WTC11 (cell line): ENCODE data around the gene IL17F. TPM values are rescaled to one million over a fixed set of nuclear protein-coding genes. Genes with fewer than 3 reads are reported as not detected.

ENCODE experiments used
- ATAC-seq: fragments of 200-7000 bp; cut with Tn5 transposase; 2 replicates; pipeline ENCODE4 v1.10.0; 2021; ENCODE audit warnings: mild to moderate bottlenecking, moderate library complexity
- CTCF ChIA-PET: fragments of 300-600 bp; sonication (Branson Sonifier 250); formaldehyde crosslinking; loops from one replicate; lab custom pipeline; 2021; ENCODE audit warnings: antibody characterized with exemption; lab: Charles Lee
- POLR2A ChIA-PET: fragments of 350-600 bp; sonication (Branson Sonifier 250); formaldehyde crosslinking; loops from one replicate; lab custom pipeline; 2021; ENCODE audit warnings: antibody characterized with exemption; lab: Charles Lee
- DNase-seq: peaks from one replicate; pipeline ENCODE4 v3.0.0; 2021; ENCODE audit warnings: low spot score
- H3K27ac Mint-ChIP-seq: 2 replicates; pipeline ENCODE4 v1.8.0; 2021; ENCODE audit warnings: mixed read lengths
- H3K27me3 Mint-ChIP-seq: 2 replicates; pipeline ENCODE4 v1.8.0; 2021; ENCODE audit warnings: low read depth, mild to moderate bottlenecking, moderate library complexity, mixed read lengths
- H3K36me3 Mint-ChIP-seq: 2 replicates; pipeline ENCODE4 v1.8.0; 2021; ENCODE audit warnings: mixed read lengths
- H3K4me1 Mint-ChIP-seq: 2 replicates; pipeline ENCODE4 v1.8.0; 2022; ENCODE audit warnings: mixed read lengths
- H3K4me3 Mint-ChIP-seq: 2 replicates; pipeline ENCODE4 v1.8.0; 2021; ENCODE audit warnings: mild to moderate bottlenecking, moderate library complexity, mixed read lengths
- H3K9me3 Mint-ChIP-seq: 2 replicates; pipeline ENCODE4 v1.8.0; 2021; ENCODE audit warnings: mixed read lengths
- ARID4B ChIP-seq: sonication (generic); formaldehyde crosslinking; IDR thresholded peaks from 2 replicates; pipeline ENCODE4 v1.8.0; 2023; ENCODE audit warnings: missing genetic modification reagents, mild to moderate bottlenecking, borderline replicate concordance
- E2F4 ChIP-seq: sonication (generic); formaldehyde crosslinking; IDR thresholded peaks from 2 replicates; pipeline ENCODE4 v1.8.1; 2022; ENCODE audit warnings: low read depth, mild to moderate bottlenecking, moderate library complexity, missing genetic modification reagents, borderline replicate concordance
- ELF4 ChIP-seq: sonication (generic); formaldehyde crosslinking; IDR thresholded peaks from 2 replicates; pipeline ENCODE4 v1.8.1; 2022; ENCODE audit warnings: low read depth, mild to moderate bottlenecking, moderate library complexity, missing genetic modification reagents
- EMX1 ChIP-seq: fragments of 250-450 bp; sonication (Bioruptor Pico); IDR thresholded peaks from 2 replicates; pipeline ENCODE4 v1.8.0; 2021; ENCODE audit warnings: mild to moderate bottlenecking
- FOXP1 ChIP-seq: sonication (generic); formaldehyde crosslinking; IDR thresholded peaks from 2 replicates; pipeline ENCODE4 v1.8.0; 2022; ENCODE audit warnings: missing genetic modification reagents, mild to moderate bottlenecking, moderate library complexity, borderline replicate concordance
- GABPB1 ChIP-seq: sonication (generic); formaldehyde crosslinking; IDR thresholded peaks from 2 replicates; pipeline ENCODE4 v1.8.1; 2023; ENCODE audit warnings: mild to moderate bottlenecking, missing genetic modification reagents
- IRF2 ChIP-seq: sonication (generic); formaldehyde crosslinking; IDR thresholded peaks from 2 replicates; pipeline ENCODE4 v1.8.0; 2022; ENCODE audit warnings: low read depth, missing genetic modification reagents, borderline replicate concordance
- JUN ChIP-seq: sonication (generic); formaldehyde crosslinking; IDR thresholded peaks from 2 replicates; pipeline ENCODE4 v1.8.0; 2023; ENCODE audit warnings: mild to moderate bottlenecking, missing genetic modification reagents
- MAX ChIP-seq: sonication (generic); formaldehyde crosslinking; IDR thresholded peaks from 2 replicates; pipeline ENCODE4 v1.8.0; 2022; ENCODE audit warnings: mild to moderate bottlenecking, missing genetic modification reagents
- MXD4 ChIP-seq: fragments of 250-450 bp; sonication (Bioruptor Pico); IDR thresholded peaks from 2 replicates; pipeline ENCODE4 v1.8.0; 2021; ENCODE audit warnings: mild to moderate bottlenecking, moderate library complexity, borderline replicate concordance
- NFE2L1 ChIP-seq: sonication (generic); formaldehyde crosslinking; IDR thresholded peaks from 2 replicates; pipeline ENCODE4 v1.8.1; 2023; ENCODE audit warnings: missing genetic modification reagents
- NFYB ChIP-seq: sonication (generic); formaldehyde crosslinking; conservative IDR thresholded peaks from 2 replicates; pipeline ENCODE4 v1.8.0; 2022; ENCODE audit warnings: low read depth, missing genetic modification reagents
- NR2C2 ChIP-seq: sonication (generic); formaldehyde crosslinking; IDR thresholded peaks from 2 replicates; pipeline ENCODE4 v1.8.0; 2022; ENCODE audit warnings: mild to moderate bottlenecking, missing genetic modification reagents
- OVOL2 ChIP-seq: fragments of 250-450 bp; sonication (Bioruptor Pico); IDR thresholded peaks from 2 replicates; pipeline ENCODE4 v1.9.0; 2021; ENCODE audit warnings: mild to moderate bottlenecking, borderline replicate concordance
- PREB ChIP-seq: sonication (generic); formaldehyde crosslinking; IDR thresholded peaks from 2 replicates; pipeline ENCODE4 v1.8.1; 2022; ENCODE audit warnings: mild to moderate bottlenecking, missing genetic modification reagents, moderate library complexity, borderline replicate concordance
- TEAD4 ChIP-seq: sonication (generic); formaldehyde crosslinking; IDR thresholded peaks from 2 replicates; pipeline ENCODE4 v1.8.0; 2022; ENCODE audit warnings: mild to moderate bottlenecking, missing genetic modification reagents
- TP53 ChIP-seq: sonication (generic); formaldehyde crosslinking; IDR thresholded peaks from 2 replicates; pipeline ENCODE4 v1.8.1; 2023; ENCODE audit warnings: mild to moderate bottlenecking, missing genetic modification reagents
- ZMAT4 ChIP-seq: fragments of 250-450 bp; sonication (Bioruptor Pico); IDR thresholded peaks from 2 replicates; pipeline ENCODE4 v1.9.0; 2021; ENCODE audit warnings: mild to moderate bottlenecking
- ZNF121 ChIP-seq: sonication (generic); formaldehyde crosslinking; IDR thresholded peaks from 2 replicates; pipeline ENCODE4 v1.8.0; 2023; ENCODE audit warnings: missing genetic modification reagents
- total RNA-seq: library from RNA; stranded (reverse); gene quantifications from 3 replicates; pipeline ENCODE4 v1.2.3, GENCODE V29; 2021

IL17F gene
- total RNA-seq, 1 experiment from 2014 or later = not detected

GRCh38 chr6:52209770-52210169, 34.5 kb downstream of the IL17F start:
- H3K27me3 Mint-ChIP-seq = no peaks in the 10 kb centered on the region
- H3K4me3 Mint-ChIP-seq = no peak overlapping the region
- no peaks in the 10 kb centered on the region for H3K36me3 Mint-ChIP-seq
- peaks cover 14% of the 10 kb centered on the region for H3K4me1 Mint-ChIP-seq
- peaks cover 6% of the 10 kb centered on the region for H3K9me3 Mint-ChIP-seq
- no peak for DNase-seq
- CTCF ChIA-PET = no interaction called here
- H3K27ac Mint-ChIP-seq = no peak overlapping the region
- no peak for TF ChIP-seq IRF2 (CRISPR knock-in tag)
- no peak for TF ChIP-seq ELF4 (CRISPR knock-in tag)
- TF ChIP-seq, all 79 proteins: peak for 0
- POLR2A ChIA-PET = no interaction called here
- ATAC-seq = no peak

- no peaks in the 10 kb centered on the region for H3K36me3 Mint-ChIP-seq
- ATAC-seq = no peak
Observed at GRCh38 chr6:52208612-52209011, 35.7 kb downstream of the IL17F start.

More at GRCh38 chr6:52208612-52209011, 35.7 kb downstream of the IL17F start:
- Mint-ChIP-seq H3K27me3 (no peaks in the 10 kb centered on the region), H3K27ac (no peak overlapping the region), H3K9me3 (peaks cover 6% of the 10 kb centered on the region), H3K4me3 (no peak overlapping the region)
- CTCF ChIA-PET = no interaction called here
- no peak for DNase-seq
- POLR2A ChIA-PET = no interaction called here
- TF ChIP-seq EMX1 (CRISPR knock-in tag) (no peak), MAX (CRISPR knock-in tag) (no peak), NFE2L1 (CRISPR knock-in tag) (no peak), GABPB1 (CRISPR knock-in tag) (no peak), NR2C2 (CRISPR knock-in tag) (no peak), TP53 (no peak), JUN (no peak), NFYB (no peak), ZMAT4 (CRISPR knock-in tag) (no peak), TEAD4 (CRISPR knock-in tag) (no peak), PREB (CRISPR knock-in tag) (no peak), ZNF121 (CRISPR knock-in tag) (no peak), OVOL2 (CRISPR knock-in tag) (no peak), E2F4 (CRISPR knock-in tag) (no peak), ARID4B (CRISPR knock-in tag) (no peak), MXD4 (CRISPR knock-in tag) (no peak), FOXP1 (CRISPR knock-in tag) (no peak)
- TF ChIP-seq, all 79 proteins: peak for 0
- H3K4me1 Mint-ChIP-seq = peaks cover 14% of the 10 kb centered on the region
